Effector memory CD4-positive, alpha-beta T cell (primary cell): ENCODE measurements around the gene HSPA8.
"Not testable (repeated sequence)": the region's sequence is repeated elsewhere in the genome, so short reads cannot be mapped to it uniquely, and the experiment has no call there.

Experiments used
- DNase-seq, 3 donors: peaks; one replicate each; pipeline ENCODE4 v3.0.0-alpha.2; 2020
- H3K27ac ChIP-seq: 2 replicates; pipeline ENCODE4 v1.7.0; 2013; ENCODE audit warnings: mild to moderate bottlenecking, low read length, moderate library complexity; ENCODE audit not compliant: insufficient read depth, poor library complexity, severe bottlenecking
- H3K27me3 ChIP-seq: replicated peaks from 2 replicates; pipeline ENCODE4 v1.7.0; 2013; ENCODE audit warnings: mild to moderate bottlenecking, low read length; ENCODE audit not compliant: insufficient read depth, control insufficient read depth, poor library complexity, severe bottlenecking
- H3K36me3 ChIP-seq: 2 replicates; pipeline ENCODE4 v1.7.0; 2013; ENCODE audit warnings: mild to moderate bottlenecking, low read length, moderate library complexity; ENCODE audit not compliant: control insufficient read depth, insufficient read depth
- H3K4me1 ChIP-seq: 2 replicates; pipeline ENCODE4 v1.7.0; 2013; ENCODE audit warnings: low read length, mild to moderate bottlenecking; ENCODE audit not compliant: control insufficient read depth, insufficient read depth, poor library complexity, severe bottlenecking
- H3K4me3 ChIP-seq: 2 replicates; pipeline ENCODE4 v1.7.0; 2013; ENCODE audit warnings: low read length, low read depth, mild to moderate bottlenecking; ENCODE audit not compliant: insufficient read depth, poor library complexity, severe bottlenecking
- H3K9me3 ChIP-seq: 2 replicates; pipeline ENCODE4 v1.7.0; 2013; ENCODE audit warnings: mild to moderate bottlenecking, low read length, moderate library complexity; ENCODE audit not compliant: control insufficient read depth

Gene HSPA8

GRCh38 chr11:123060277-123061000, 1.5 kb downstream of the HSPA8 start:
- Histone ChIP-seq H3K36me3 (peaks cover 55% of the 10 kb centered on the region), H3K4me1 (peaks cover 60% of the 10 kb centered on the region)

GRCh38 chr11:123059041-123059920, 2.7 kb downstream of the HSPA8 start:
- Histone ChIP-seq H3K36me3 (peaks cover 61% of the 10 kb centered on the region), H3K4me3 (peak overlapping the region; percentile 97), H3K4me1 (peaks cover 59% of the 10 kb centered on the region), H3K27ac (peak overlapping the region; percentile 90)
- DNase-seq, H3K9me3 ChIP-seq, H3K27me3 ChIP-seq: not testable (repeated sequence)

More at GRCh38 chr11:123060277-123061000, 1.5 kb downstream of the HSPA8 start:
- Histone ChIP-seq H3K27ac (peak overlapping the region; percentile 90), H3K9me3 (no peaks in the 10 kb centered on the region), H3K4me3 (peak overlapping the region; percentile 97), H3K27me3 (no peaks in the 10 kb centered on the region)
- DNase-seq: no peak

GRCh38 chr11:123057661-123058305, 4.2 kb downstream of the HSPA8 start:
- H3K4me1 ChIP-seq: peaks cover 49% of the 10 kb centered on the region
- peaks cover 72% of the 10 kb centered on the region for H3K36me3 ChIP-seq
- DNase-seq: peak in 1 of 3 donors; percentile 17
- H3K4me3 ChIP-seq: no peak overlapping the region
- H3K27me3 ChIP-seq: no peaks in the 10 kb centered on the region
- H3K9me3 ChIP-seq: no peaks in the 10 kb centered on the region
- H3K27ac ChIP-seq: peak overlapping the region; percentile 5

- no peaks in the 10 kb centered on the region for H3K9me3 ChIP-seq
- H3K36me3 ChIP-seq: peaks cover 72% of the 10 kb centered on the region
- H3K4me3 ChIP-seq: no peak overlapping the region
- no peak for DNase-seq
- peak overlapping the region; percentile 50 for H3K27ac ChIP-seq
- no peaks in the 10 kb centered on the region for H3K27me3 ChIP-seq
- peaks cover 49% of the 10 kb centered on the region for H3K4me1 ChIP-seq
Observed at GRCh38 chr11:123056835-123057491, 5.0 kb downstream of the HSPA8 start.

GRCh38 chr11:123055191-123055901, 6.6 kb downstream of the HSPA8 start:
- no peak for DNase-seq
- peaks cover 49% of the 10 kb centered on the region for H3K4me1 ChIP-seq
- peak overlapping the region; percentile 40 for H3K27ac ChIP-seq
- H3K4me3 ChIP-seq: no peak overlapping the region
- H3K27me3 ChIP-seq: no peaks in the 10 kb centered on the region
- no peaks in the 10 kb centered on the region for H3K9me3 ChIP-seq
- H3K36me3 ChIP-seq: peaks cover 65% of the 10 kb centered on the region

GRCh38 chr11:123054301-123055065, 7.5 kb downstream of the HSPA8 start:
- H3K36me3 ChIP-seq: peaks cover 57% of the 10 kb centered on the region
- peak overlapping the region; percentile 41 for H3K27ac ChIP-seq
- H3K4me1 ChIP-seq: peaks cover 45% of the 10 kb centered on the region
- H3K4me3 ChIP-seq: no peak overlapping the region
- no peaks in the 10 kb centered on the region for H3K27me3 ChIP-seq
- no peak for DNase-seq
- H3K9me3 ChIP-seq: no peaks in the 10 kb centered on the region

GRCh38 chr11:123052901-123053721, 8.8 kb downstream of the HSPA8 start:
- H3K9me3 ChIP-seq: no peaks in the 10 kb centered on the region
- H3K27ac ChIP-seq: no peak overlapping the region
- no peaks in the 10 kb centered on the region for H3K27me3 ChIP-seq
- no peak overlapping the region for H3K4me3 ChIP-seq
- DNase-seq: no peak
- H3K4me1 ChIP-seq: peaks cover 32% of the 10 kb centered on the region
- H3K36me3 ChIP-seq: peaks cover 43% of the 10 kb centered on the region

- no peak overlapping the region for H3K4me3 ChIP-seq
- no peaks in the 10 kb centered on the region for H3K9me3 ChIP-seq
- no peak overlapping the region for H3K27ac ChIP-seq
- peaks cover 30% of the 10 kb centered on the region for H3K36me3 ChIP-seq
- no peaks in the 10 kb centered on the region for H3K27me3 ChIP-seq
- DNase-seq: no peak
- H3K4me1 ChIP-seq: peaks cover 19% of the 10 kb centered on the region
Observed at GRCh38 chr11:123051634-123052033, 10.3 kb downstream of the HSPA8 start.
